CD14-positive monocyte (primary cell): ENCODE measurements around the gene SYAP1. TPM values are rescaled to one million over a fixed set of nuclear protein-coding genes. Genes with fewer than 3 reads are reported as not detected.

Experiments used
- DNase-seq, 3 donors: peaks; one replicate each; pipeline ENCODE4 v3.0.0-alpha.2; 2011 to 2022
- H2AFZ ChIP-seq: 2 replicates; pipeline ENCODE4 v1.6.0; 2012; ENCODE audit warnings: mild to moderate bottlenecking, low read depth, low read length, inconsistent platforms; ENCODE audit not compliant: insufficient read depth, poor library complexity, severe bottlenecking
- H3K27ac ChIP-seq, 2 donors: 1 replicate in 1 of 2; 2 replicates in 1 of 2; pipeline ENCODE4 v1.5.1; 2012 to 2013; ENCODE audit warnings: low read length in 2 of 2, control low read depth in 1 of 2, inconsistent platforms in 1 of 2, low read depth in 1 of 2, mild to moderate bottlenecking in 1 of 2
- H3K27me3 ChIP-seq, 2 donors: one replicate each; pipeline versions ENCODE4 v1.6.0 to v1.6.1; 2011 to 2013; ENCODE audit warnings: low read length in 2 of 2; ENCODE audit not compliant: control insufficient read depth in 2 of 2, insufficient read depth in 2 of 2
- H3K36me3 ChIP-seq, 2 donors: replicated peaks in 1 of 2; 1 replicate in 1 of 2; 2 replicates in 1 of 2; pipeline versions ENCODE4 v1.5.1 to v1.6.1; 2012 to 2013; ENCODE audit warnings: low read length in 2 of 2, control low read depth in 1 of 2, inconsistent platforms in 1 of 2, mild to moderate bottlenecking in 1 of 2; ENCODE audit not compliant: insufficient read depth in 2 of 2, control insufficient read depth in 1 of 2
- H3K4me1 ChIP-seq, 2 donors: 1 replicate in 1 of 2; 2 replicates in 1 of 2; pipeline versions ENCODE4 v1.5.1 to v1.6.1; 2012 to 2013; ENCODE audit warnings: low read length in 2 of 2, control low read depth in 1 of 2, inconsistent platforms in 1 of 2, mild to moderate bottlenecking in 1 of 2, moderate library complexity in 1 of 2; ENCODE audit not compliant: insufficient read depth in 2 of 2, control insufficient read depth in 1 of 2
- H3K4me2 ChIP-seq: replicated peaks from 2 replicates; pipeline ENCODE3; 2012; ENCODE audit warnings: low read length, moderate library complexity, mild to moderate bottlenecking; ENCODE audit not compliant: poor library complexity, severe bottlenecking; ENCODE audit errors: extremely low read depth
- H3K4me3 ChIP-seq, 3 experiments: fragments of 200-600 bp in 1 of 3; sonication (generic) in 1 of 3; replicated peaks in 1 of 3; 1 replicate in 2 of 3; 2 replicates in 1 of 3; pipeline ENCODE4 v1.5.1; 2011 to 2013; ENCODE audit warnings: low read length in 3 of 3, mild to moderate bottlenecking in 3 of 3, control low read depth in 2 of 3, low read depth in 2 of 3, inconsistent platforms in 1 of 3, moderate library complexity in 1 of 3
- H3K79me2 ChIP-seq: 2 replicates; pipeline ENCODE4 v1.6.0; 2012; ENCODE audit warnings: mild to moderate bottlenecking, control low read depth, inconsistent platforms, low read length, moderate library complexity; ENCODE audit not compliant: insufficient read depth
- H3K9ac ChIP-seq: 2 replicates; pipeline ENCODE4 v1.6.0; 2017; ENCODE audit warnings: low read length, mild to moderate bottlenecking; ENCODE audit not compliant: insufficient read depth, poor library complexity, severe bottlenecking
- H3K9me3 ChIP-seq, 2 donors: replicated peaks in 1 of 2; 1 replicate in 1 of 2; 2 replicates in 1 of 2; pipeline versions ENCODE4 v1.5.1 to v1.6.1; 2012 to 2013; ENCODE audit warnings: low read length in 2 of 2, control low read depth in 1 of 2; ENCODE audit not compliant: control insufficient read depth in 1 of 2, insufficient read depth in 1 of 2
- H4K20me1 ChIP-seq: 2 replicates; pipeline ENCODE4 v1.6.0; 2012; ENCODE audit warnings: mild to moderate bottlenecking, low read length, control low read depth, moderate library complexity; ENCODE audit not compliant: insufficient read depth
- H3K27ac Mint-ChIP-seq, 7 donors: one replicate each; pipeline ENCODE4 v1.8.0; 2020; ENCODE audit warnings: mild to moderate bottlenecking in 7 of 7, mixed read lengths in 7 of 7, moderate library complexity in 6 of 7, inconsistent platforms in 2 of 7
- H3K27me3 Mint-ChIP-seq, 3 donors: one replicate each; pipeline ENCODE4 v1.8.0; 2021 to 2022; ENCODE audit warnings: low read depth in 3 of 3, mild to moderate bottlenecking in 3 of 3, mixed read lengths in 3 of 3, moderate library complexity in 3 of 3, inconsistent platforms in 1 of 3
- H3K36me3 Mint-ChIP-seq, 2 donors: one replicate each; pipeline ENCODE4 v1.8.0; 2020; ENCODE audit warnings: mixed read lengths in 2 of 2, inconsistent platforms in 1 of 2, mild to moderate bottlenecking in 1 of 2
- H3K4me1 Mint-ChIP-seq: one replicate; pipeline ENCODE4 v1.8.0; 2020; ENCODE audit warnings: mild to moderate bottlenecking, mixed read lengths
- H3K4me3 Mint-ChIP-seq, 2 donors: one replicate each; pipeline ENCODE4 v1.8.0; 2020; ENCODE audit warnings: mild to moderate bottlenecking in 2 of 2, mixed read lengths in 2 of 2, moderate library complexity in 1 of 2
- H3K9me3 Mint-ChIP-seq, 7 donors: one replicate each; pipeline ENCODE4 v1.8.0; 2020 to 2022; ENCODE audit warnings: mixed read lengths in 7 of 7, mild to moderate bottlenecking in 6 of 7, moderate library complexity in 6 of 7, inconsistent platforms in 2 of 7
- CTCF ChIP-seq: fragments of 200-600 bp; IDR thresholded peaks from one replicate; pipeline ENCODE4 v1.8.0; 2022; ENCODE audit warnings: antibody characterized with exemption, mild to moderate bottlenecking
- WGBS: methylation state at CpG from one replicate; pipeline ENCODE4 v1.1.5; 2013; ENCODE audit warnings: missing lambda C conversion rate; ENCODE audit not compliant: insufficient coverage; 5-methylcytosine and 5-hydroxymethylcytosine counted together
- intact Hi-C, 2 donors: fragments of 100-400 bp; cut with micrococcal nuclease; formaldehyde crosslinking; loops; one replicate each; pipeline versions ENCODE4 v1.15.0 to v1.15.1; 2023
- polyA plus RNA-seq, 3 donors: library from polyadenylated mRNA; depleted of rRNA in 1 of 3; unstranded in 2 of 3; stranded (reverse) in 1 of 3; fragments of 300-500 nt in 2 of 3; fragments of >200 nt in 1 of 3; fragmentation: Illumina TruSeq in 2 of 3; gene quantifications; 1 replicate in 2 of 3; 2 replicates in 1 of 3; pipeline ENCODE4 v1.2.3, GENCODE V29; 2012 to 2021

SYAP1 gene
- polyA plus RNA-seq, 3 donors: 4.2 to 9.0 (median 7.1) TPM

DNA sequence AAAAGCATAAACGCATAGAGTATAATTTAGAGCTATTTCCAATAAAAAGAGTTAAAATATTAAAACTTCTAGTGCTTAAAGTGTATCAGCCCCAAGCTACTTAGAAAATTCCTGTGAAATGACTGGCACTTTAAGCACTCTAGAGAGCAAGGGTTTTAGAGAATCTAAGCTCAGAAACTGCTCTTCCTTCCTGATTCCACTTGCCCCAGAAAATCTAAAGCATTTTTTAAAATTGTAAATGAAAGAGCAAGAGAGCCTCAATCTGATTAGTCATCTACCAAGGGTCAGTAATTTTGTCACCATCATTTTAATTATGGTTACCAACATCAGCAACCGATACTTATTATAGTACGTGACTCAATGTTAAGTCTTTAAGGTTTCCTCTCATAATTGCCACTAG is 31.9 kb upstream of the SYAP1 start:
- Histone ChIP-seq H3K4me2 (no peak overlapping the region), H3K27me3 (no peaks in the 10 kb centered on the region), H3K9ac (no peak overlapping the region), H3K27ac (no peak overlapping the region), H4K20me1 (no peaks in the 10 kb centered on the region), H3K79me2 (no peaks in the 10 kb centered on the region), H3K36me3 (peaks cover 20 to 29% of the 10 kb centered on the region in 2 donors), H3K9me3 (no peaks in the 10 kb centered on the region), H3K4me3 (no peak overlapping the region), H2AFZ (no peak overlapping the region), H3K4me1 (no peaks in the 10 kb centered on the region)
- Mint-ChIP-seq H3K36me3 (peaks cover 21 to 48% of the 10 kb centered on the region in 2 donors), H3K9me3 (no peaks in the 10 kb centered on the region), H3K4me3 (no peak overlapping the region), H3K27me3 (peaks cover 0 to 20% (median 0%) of the 10 kb centered on the region in 3 donors), H3K4me1 (no peaks in the 10 kb centered on the region), H3K27ac (no peak overlapping the region)
- no peak for DNase-seq
- TF ChIP-seq CTCF: no peak
- no CpG with 5 or more reads among the region's 3 CpGs for WGBS
- intact Hi-C loops: no loop called here

GRCh38 chrX:16695079-16695676 is 24.2 kb upstream of the SYAP1 start:
- Histone ChIP-seq H3K36me3 (peaks cover 11 to 25% of the 10 kb centered on the region in 2 donors), H4K20me1 (no peaks in the 10 kb centered on the region), H3K4me2 (no peak overlapping the region), H3K4me1 (no peaks in the 10 kb centered on the region), H3K27me3 (peaks cover 0 to 2% of the 10 kb centered on the region in 2 donors), H3K9me3 (no peaks in the 10 kb centered on the region), H3K9ac (no peak overlapping the region), H3K4me3 (no peak overlapping the region), H3K79me2 (no peaks in the 10 kb centered on the region), H2AFZ (no peak overlapping the region), H3K27ac (no peak overlapping the region)
- H3K9me3 Mint-ChIP-seq: no peaks in the 10 kb centered on the region
- intact Hi-C loops: no loop called here
- WGBS: no CpG with 5 or more reads among the region's 10 CpGs
- H3K4me1 Mint-ChIP-seq: no peaks in the 10 kb centered on the region
- peaks cover 0 to 17% (median 0%) of the 10 kb centered on the region in 3 donors for H3K27me3 Mint-ChIP-seq
- H3K36me3 Mint-ChIP-seq: peaks cover 16 to 36% of the 10 kb centered on the region in 2 donors
- no peak overlapping the region for H3K4me3 Mint-ChIP-seq
- TF ChIP-seq CTCF: peak; percentile 78
- DNase-seq: peak; percentile 33 to 45 (median 36)
- no peak overlapping the region for H3K27ac Mint-ChIP-seq
